ENCODE measurements around the gene ZNF646. TPM values are rescaled to one million over a fixed set of nuclear protein-coding genes. Genes with fewer than 3 reads are reported as not detected.

ZNF646 gene
- total and polyA plus RNA-seq, 2 of the 13 experiments (the other 11 are each of a cell fraction or from before 2014, with no cell fraction given): 3.4 to 10.9 TPM

DNA sequence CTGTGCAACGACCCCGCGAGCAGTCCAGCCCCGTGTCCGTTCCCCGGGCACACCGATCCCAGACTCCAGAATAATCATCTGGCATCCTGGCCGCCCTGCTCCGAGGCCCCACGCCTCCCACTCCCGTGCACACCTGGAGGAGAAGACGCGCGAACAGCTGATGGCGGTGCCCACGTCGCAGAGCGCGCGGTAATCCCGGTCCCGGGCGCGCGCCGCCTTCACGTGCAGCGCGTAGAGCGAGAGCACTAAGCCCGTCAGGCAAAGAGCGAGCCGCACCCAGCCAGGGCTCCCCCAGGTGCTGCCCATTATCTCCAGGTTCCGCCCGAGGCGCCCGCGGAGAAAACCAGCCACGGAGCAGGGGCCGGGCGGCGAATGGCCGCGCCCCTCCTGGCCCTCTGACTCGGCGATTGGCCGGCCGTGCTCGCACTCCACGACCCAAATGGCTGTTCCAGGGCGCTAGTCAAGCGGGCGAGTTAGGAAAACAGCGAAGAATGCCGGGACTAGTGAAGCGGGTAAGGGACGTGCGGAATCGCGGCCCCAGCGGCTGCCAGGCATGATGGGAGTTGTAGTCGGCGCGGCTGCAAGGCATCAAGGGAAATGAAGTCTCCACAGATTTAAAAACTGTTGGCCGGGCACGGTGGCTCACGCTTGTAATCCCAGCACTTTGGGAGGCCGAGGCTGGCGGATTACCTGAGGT, 20.4 kb downstream of the ZNF646 start, which contains the start of gene VKORC1 (continued):
- peak; percentile 69; the same call in 1 of the 2 replicates for TF ChIP-seq ZSCAN21 (CRISPR knock-in tag; IDR thresholded peaks at IDR 0.05; ENCODE audit: borderline replicate concordance)
- TF ChIP-seq CBX1 (IDR thresholded peaks at IDR 0.05; ENCODE audit: low read depth): no peak
- TF ChIP-seq, protein P1, sequence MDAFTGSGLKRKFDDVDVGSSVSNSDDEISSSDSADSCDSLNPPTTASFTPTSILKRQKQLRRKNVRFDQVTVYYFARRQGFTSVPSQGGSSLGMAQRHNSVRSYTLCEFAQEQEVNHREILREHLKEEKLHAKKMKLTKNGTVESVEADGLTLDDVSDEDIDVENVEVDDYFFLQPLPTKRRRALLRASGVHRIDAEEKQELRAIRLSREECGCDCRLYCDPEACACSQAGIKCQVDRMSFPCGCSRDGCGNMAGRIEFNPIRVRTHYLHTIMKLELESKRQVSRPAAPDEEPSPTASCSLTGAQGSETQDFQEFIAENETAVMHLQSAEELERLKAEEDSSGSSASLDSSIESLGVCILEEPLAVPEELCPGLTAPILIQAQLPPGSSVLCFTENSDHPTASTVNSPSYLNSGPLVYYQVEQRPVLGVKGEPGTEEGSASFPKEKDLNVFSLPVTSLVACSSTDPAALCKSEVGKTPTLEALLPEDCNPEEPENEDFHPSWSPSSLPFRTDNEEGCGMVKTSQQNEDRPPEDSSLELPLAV (CRISPR knock-in tag; conservative IDR thresholded peaks at IDR 0.05; ENCODE audit: low read depth): no peak
- TF ChIP-seq RFXAP (CRISPR knock-in tag; IDR thresholded peaks at IDR 0.05; ENCODE audit: borderline replicate concordance): peak; percentile 97
- no peak for TF ChIP-seq KAT2B (IDR thresholded peaks at IDR 0.05; ENCODE audit: borderline replicate concordance, low read depth, low read length)
- TF ChIP-seq TAF1 (CRISPR knock-in tag; IDR thresholded peaks at IDR 0.05): peak; percentile 94
- no peak for TF ChIP-seq CCAR2 (optimal IDR thresholded peaks at IDR 0.05; ENCODE audit: low read depth, low read length)
- TF ChIP-seq ZFAT (CRISPR knock-in tag; conservative IDR thresholded peaks at IDR 0.05): 0 out of 2 replicates have a peak, but pooled peaks have one; percentile 62
- TF ChIP-seq, protein P2, sequence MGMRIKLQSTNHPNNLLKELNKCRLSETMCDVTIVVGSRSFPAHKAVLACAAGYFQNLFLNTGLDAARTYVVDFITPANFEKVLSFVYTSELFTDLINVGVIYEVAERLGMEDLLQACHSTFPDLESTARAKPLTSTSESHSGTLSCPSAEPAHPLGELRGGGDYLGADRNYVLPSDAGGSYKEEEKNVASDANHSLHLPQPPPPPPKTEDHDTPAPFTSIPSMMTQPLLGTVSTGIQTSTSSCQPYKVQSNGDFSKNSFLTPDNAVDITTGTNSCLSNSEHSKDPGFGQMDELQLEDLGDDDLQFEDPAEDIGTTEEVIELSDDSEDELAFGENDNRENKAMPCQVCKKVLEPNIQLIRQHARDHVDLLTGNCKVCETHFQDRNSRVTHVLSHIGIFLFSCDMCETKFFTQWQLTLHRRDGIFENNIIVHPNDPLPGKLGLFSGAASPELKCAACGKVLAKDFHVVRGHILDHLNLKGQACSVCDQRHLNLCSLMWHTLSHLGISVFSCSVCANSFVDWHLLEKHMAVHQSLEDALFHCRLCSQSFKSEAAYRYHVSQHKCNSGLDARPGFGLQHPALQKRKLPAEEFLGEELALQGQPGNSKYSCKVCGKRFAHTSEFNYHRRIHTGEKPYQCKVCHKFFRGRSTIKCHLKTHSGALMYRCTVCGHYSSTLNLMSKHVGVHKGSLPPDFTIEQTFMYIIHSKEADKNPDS (CRISPR knock-in tag; IDR thresholded peaks at IDR 0.05): no peak
- TF ChIP-seq ZNF761 (CRISPR knock-in tag; conservative IDR thresholded peaks at IDR 0.05): peak; percentile 81; the same call in 1 of the 2 replicates
- TF ChIP-seq JDP2 (CRISPR knock-in tag; IDR thresholded peaks at IDR 0.05; ENCODE audit: borderline replicate concordance): no peak
- TF ChIP-seq ZSCAN29 (CRISPR knock-in tag; conservative IDR thresholded peaks at IDR 0.05): no peak
- peak; percentile 90 for TF ChIP-seq ZFP62 (CRISPR knock-in tag; IDR thresholded peaks at IDR 0.05)
- peak; percentile 77; the same call in 1 of the 2 replicates for TF ChIP-seq ZNF782 (CRISPR knock-in tag; IDR thresholded peaks at IDR 0.05; ENCODE audit: borderline replicate concordance)
- TF ChIP-seq PLRG1 (conservative IDR thresholded peaks at IDR 0.05): no peak
- TF ChIP-seq, protein P3, sequence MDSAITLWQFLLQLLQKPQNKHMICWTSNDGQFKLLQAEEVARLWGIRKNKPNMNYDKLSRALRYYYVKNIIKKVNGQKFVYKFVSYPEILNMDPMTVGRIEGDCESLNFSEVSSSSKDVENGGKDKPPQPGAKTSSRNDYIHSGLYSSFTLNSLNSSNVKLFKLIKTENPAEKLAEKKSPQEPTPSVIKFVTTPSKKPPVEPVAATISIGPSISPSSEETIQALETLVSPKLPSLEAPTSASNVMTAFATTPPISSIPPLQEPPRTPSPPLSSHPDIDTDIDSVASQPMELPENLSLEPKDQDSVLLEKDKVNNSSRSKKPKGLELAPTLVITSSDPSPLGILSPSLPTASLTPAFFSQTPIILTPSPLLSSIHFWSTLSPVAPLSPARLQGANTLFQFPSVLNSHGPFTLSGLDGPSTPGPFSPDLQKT (CRISPR knock-in tag; IDR thresholded peaks at IDR 0.05; ENCODE audit: borderline replicate concordance): no peak; the same call in 1 of the 2 replicates
- TF ChIP-seq, protein P4, sequence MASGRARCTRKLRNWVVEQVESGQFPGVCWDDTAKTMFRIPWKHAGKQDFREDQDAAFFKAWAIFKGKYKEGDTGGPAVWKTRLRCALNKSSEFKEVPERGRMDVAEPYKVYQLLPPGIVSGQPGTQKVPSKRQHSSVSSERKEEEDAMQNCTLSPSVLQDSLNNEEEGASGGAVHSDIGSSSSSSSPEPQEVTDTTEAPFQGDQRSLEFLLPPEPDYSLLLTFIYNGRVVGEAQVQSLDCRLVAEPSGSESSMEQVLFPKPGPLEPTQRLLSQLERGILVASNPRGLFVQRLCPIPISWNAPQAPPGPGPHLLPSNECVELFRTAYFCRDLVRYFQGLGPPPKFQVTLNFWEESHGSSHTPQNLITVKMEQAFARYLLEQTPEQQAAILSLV (CRISPR knock-in tag; IDR thresholded peaks at IDR 0.05; ENCODE audit: borderline replicate concordance): peak; percentile 35; the same call in 1 of the 2 replicates
- peak; percentile 79 for TF ChIP-seq ZNF160 (CRISPR knock-in tag; IDR thresholded peaks at IDR 0.05)
- TF ChIP-seq, protein P5, sequence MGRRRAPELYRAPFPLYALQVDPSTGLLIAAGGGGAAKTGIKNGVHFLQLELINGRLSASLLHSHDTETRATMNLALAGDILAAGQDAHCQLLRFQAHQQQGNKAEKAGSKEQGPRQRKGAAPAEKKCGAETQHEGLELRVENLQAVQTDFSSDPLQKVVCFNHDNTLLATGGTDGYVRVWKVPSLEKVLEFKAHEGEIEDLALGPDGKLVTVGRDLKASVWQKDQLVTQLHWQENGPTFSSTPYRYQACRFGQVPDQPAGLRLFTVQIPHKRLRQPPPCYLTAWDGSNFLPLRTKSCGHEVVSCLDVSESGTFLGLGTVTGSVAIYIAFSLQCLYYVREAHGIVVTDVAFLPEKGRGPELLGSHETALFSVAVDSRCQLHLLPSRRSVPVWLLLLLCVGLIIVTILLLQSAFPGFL (CRISPR knock-in tag; IDR thresholded peaks at IDR 0.05): no peak
- TF ChIP-seq ZNF577 (CRISPR knock-in tag; IDR thresholded peaks at IDR 0.05; ENCODE audit: borderline replicate concordance, low read depth): no peak
- TF ChIP-seq, protein P6, sequence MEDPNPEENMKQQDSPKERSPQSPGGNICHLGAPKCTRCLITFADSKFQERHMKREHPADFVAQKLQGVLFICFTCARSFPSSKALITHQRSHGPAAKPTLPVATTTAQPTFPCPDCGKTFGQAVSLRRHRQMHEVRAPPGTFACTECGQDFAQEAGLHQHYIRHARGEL (CRISPR knock-in tag; IDR thresholded peaks at IDR 0.05): peak; percentile 94; the same call in 1 of the 2 replicates
- TF ChIP-seq PRMT3 (CRISPR knock-in tag; IDR thresholded peaks at IDR 0.05; ENCODE audit: borderline replicate concordance, low read depth): no peak; the same call in 1 of the 2 replicates
